PC-3 (cell line): ENCODE data around the gene TBC1D16. TPM values are rescaled to one million over a fixed set of nuclear protein-coding genes. Genes with fewer than 3 reads are reported as not detected.

Experiments used
- ATAC-seq: fragments of 200-7000 bp; cut with Tn5 transposase; 2 replicates; pipeline ENCODE4 v1.9.1; 2020; ENCODE audit warnings: mild to moderate bottlenecking, moderate library complexity
- BruUV-seq: library from RNA; stranded (reverse); fragments of 400-500 nt; replicated peaks from 2 replicates; lab custom pipeline; 2021; lab: Mats Ljungman, UMichigan
- CTCF ChIA-PET: fragments of 300-600 bp; sonication (Branson Sonifier 250); formaldehyde crosslinking; loops from one replicate; lab custom pipeline; 2022; ENCODE audit warnings: antibody characterized with exemption; lab: Charles Lee
- POLR2A ChIA-PET: fragments of 300-600 bp; sonication (Branson Sonifier 250); formaldehyde crosslinking; loops from one replicate; lab custom pipeline; 2022; ENCODE audit warnings: antibody characterized with exemption; ENCODE audit not compliant: unreplicated experiment; lab: Charles Lee
- DNase-seq: peaks from one replicate; pipeline ENCODE4 v3.0.0-alpha.2; 2015
- H2AFZ ChIP-seq: fragments of 300-600 bp; sonication (generic); 2 replicates; pipeline ENCODE4 v1.6.0; 2016; ENCODE audit warnings: antibody characterized with exemption, low read length
- H3F3A ChIP-seq: fragments of 300-600 bp; sonication (generic); one replicate; pipeline ENCODE4 v1.6.0; 2017; ENCODE audit warnings: antibody characterized with exemption, low read length, control low read depth, mild to moderate bottlenecking; ENCODE audit not compliant: unreplicated experiment
- H3K27ac ChIP-seq: fragments of 300-600 bp; sonication (generic); 2 replicates; pipeline ENCODE4 v1.5.1; 2016; ENCODE audit warnings: mild to moderate bottlenecking, low read length
- H3K27me3 ChIP-seq: fragments of 300-600 bp; sonication (generic); 2 replicates; pipeline ENCODE4 v1.6.1; 2016; ENCODE audit warnings: low read length, mixed read lengths
- H3K36me3 ChIP-seq: fragments of 300-600 bp; sonication (generic); 2 replicates; pipeline ENCODE4 v1.6.1; 2016; ENCODE audit warnings: low read depth, mixed run types, low read length, mixed read lengths
- H3K4me1 ChIP-seq: fragments of 300-600 bp; sonication (generic); 2 replicates; pipeline ENCODE4 v1.5.1; 2016; ENCODE audit warnings: low read length; ENCODE audit not compliant: insufficient read depth
- H3K4me2 ChIP-seq: fragments of 300-600 bp; sonication (generic); 2 replicates; pipeline ENCODE4 v1.6.0; 2016; ENCODE audit warnings: low read length
- H3K4me3 ChIP-seq: fragments of 300-600 bp; sonication (generic); 2 replicates; pipeline ENCODE4 v1.5.1; 2016; ENCODE audit warnings: mild to moderate bottlenecking, low read length, mixed read lengths
- H3K79me2 ChIP-seq: fragments of 300-600 bp; sonication (generic); 2 replicates; pipeline ENCODE4 v1.6.1; 2017; ENCODE audit warnings: low read length, mixed read lengths
- H3K9ac ChIP-seq: fragments of 300-600 bp; sonication (generic); 2 replicates; pipeline ENCODE4 v1.6.0; 2016; ENCODE audit warnings: mild to moderate bottlenecking, low read length
- H3K9me2 ChIP-seq: fragments of 300-600 bp; sonication (generic); replicated peaks from 2 replicates; pipeline ENCODE4 v1.6.1; 2016; ENCODE audit warnings: mixed run types, low read length, mixed read lengths
- H3K9me3 ChIP-seq: fragments of 300-600 bp; sonication (generic); 2 replicates; pipeline ENCODE4 v1.6.1; 2016; ENCODE audit warnings: low read length, mixed read lengths
- H4K20me1 ChIP-seq: fragments of 300-600 bp; sonication (generic); 2 replicates; pipeline ENCODE4 v1.6.1; 2016; ENCODE audit warnings: low read length, mixed read lengths
- CTCF ChIP-seq: fragments of 300-600 bp; sonication (generic); conservative IDR thresholded peaks from 2 replicates; pipeline ENCODE4 v1.5.1; 2017; ENCODE audit warnings: antibody characterized with exemption, low read depth, mild to moderate bottlenecking, low read length
- EZH2 ChIP-seq: fragments of 300-600 bp; sonication (generic); IDR thresholded peaks from one replicate; pipeline ENCODE4 v1.6.1; 2017; ENCODE audit warnings: antibody characterized with exemption, mild to moderate bottlenecking, low read length; ENCODE audit not compliant: unreplicated experiment
- EZH2phosphoT487 ChIP-seq: fragments of 300-600 bp; sonication (generic); IDR thresholded peaks from 2 replicates; pipeline ENCODE4 v1.6.1; 2018; ENCODE audit warnings: mild to moderate bottlenecking, antibody characterized with exemption, low read length, borderline replicate concordance
- intact Hi-C: fragments of 100-400 bp; cut with micrococcal nuclease; formaldehyde crosslinking; loops from 2 replicates; pipeline ENCODE4 v1.9.0; 2023
- total RNA-seq: library from RNA; depleted of rRNA; stranded (reverse); fragments of >200 nt; gene quantifications from 2 replicates; pipeline ENCODE4 v1.2.3, GENCODE V29; 2014

Gene TBC1D16
- total RNA-seq, 1 experiment from 2014 or later, result 23.7 TPM

GRCh38 chr17:80065478-80066170, 30.0 kb upstream of the TBC1D16 start:
- H4K20me1 ChIP-seq, result no peaks in the 10 kb centered on the region
- no peaks in the 10 kb centered on the region for H3K27me3 ChIP-seq
- H3K9ac ChIP-seq, result no peak overlapping the region
- ATAC-seq (no peak), DNase-seq (no peak)
- H3K9me2 ChIP-seq, result no peaks in the 10 kb centered on the region
- ChIA-PET POLR2A (no interaction called here), CTCF (no interaction called here)
- no peak overlapping the region for H3K27ac ChIP-seq
- no TSS peak for BruUV-seq
- H3K4me2 ChIP-seq, result no peak overlapping the region
- no peaks in the 10 kb centered on the region for H3K9me3 ChIP-seq
- no peak overlapping the region for H3K4me3 ChIP-seq
- intact Hi-C loops, result no loop called here
- H3K79me2 ChIP-seq, result no peaks in the 10 kb centered on the region
- peaks cover 15% of the 10 kb centered on the region; the same call in 1 of the 2 replicates for H3K4me1 ChIP-seq
- H3F3A ChIP-seq, result no peaks in the 10 kb centered on the region
- no peak overlapping the region for H2AFZ ChIP-seq
- no peaks in the 10 kb centered on the region for H3K36me3 ChIP-seq
- TF ChIP-seq CTCF (no peak), EZH2phosphoT487 (no peak), EZH2 (no peak)

GRCh38 chr17:80064696-80065095, 29.0 kb upstream of the TBC1D16 start:
- ATAC-seq, result no peak; the same call in 1 of the 2 replicates
- H3K27me3 ChIP-seq, result no peaks in the 10 kb centered on the region
- H3F3A ChIP-seq, result no peaks in the 10 kb centered on the region
- H4K20me1 ChIP-seq, result no peaks in the 10 kb centered on the region
- ChIA-PET POLR2A (no interaction called here), CTCF (no interaction called here)
- H3K9me2 ChIP-seq, result no peaks in the 10 kb centered on the region
- peak overlapping the region; percentile 44 for H2AFZ ChIP-seq
- H3K4me1 ChIP-seq, result peaks cover 15% of the 10 kb centered on the region; the same call in 1 of the 2 replicates
- H3K79me2 ChIP-seq, result no peaks in the 10 kb centered on the region
- peak overlapping the region; percentile 11; the same call in 1 of the 2 replicates for H3K4me3 ChIP-seq
- H3K9me3 ChIP-seq, result no peaks in the 10 kb centered on the region
- H3K27ac ChIP-seq, result no peak overlapping the region
- no peak for TF ChIP-seq EZH2
- TF ChIP-seq EZH2phosphoT487, result no peak
- no peak for TF ChIP-seq CTCF
- intact Hi-C loops, result no loop called here
- DNase-seq, result no peak
- no peak overlapping the region for H3K9ac ChIP-seq
- H3K36me3 ChIP-seq, result no peaks in the 10 kb centered on the region
- H3K4me2 ChIP-seq, result peak overlapping the region; percentile 43
- no TSS peak for BruUV-seq

GRCh38 chr17:80063830-80064585, 28.3 kb upstream of the TBC1D16 start:
- Histone ChIP-seq H3K4me2 (peak overlapping the region; percentile 43), H3K27me3 (no peaks in the 10 kb centered on the region), H3K9me3 (no peaks in the 10 kb centered on the region), H3K36me3 (no peaks in the 10 kb centered on the region), H3K27ac (no peak overlapping the region), H3K9ac (no peak overlapping the region), H3K4me1 (peaks cover 15% of the 10 kb centered on the region; the same call in 1 of the 2 replicates), H3K9me2 (no peaks in the 10 kb centered on the region), H3K79me2 (no peaks in the 10 kb centered on the region), H3F3A (no peaks in the 10 kb centered on the region), H2AFZ (peak overlapping the region; percentile 44), H3K4me3 (peak overlapping the region; percentile 11; the same call in 1 of the 2 replicates), H4K20me1 (no peaks in the 10 kb centered on the region)
- ChIA-PET CTCF (interaction anchor here (0.6 kb wide), 1 partner anchor 64 kb away, joined by 3 read pairs; no protein-coding TSS in a partner anchor), POLR2A (no interaction called here)
- ATAC-seq (peak; percentile 94), DNase-seq (peak; percentile 84)
- TF ChIP-seq EZH2 (no peak), CTCF (no peak), EZH2phosphoT487 (no peak)
- no TSS peak for BruUV-seq
- intact Hi-C loops, result no loop called here
